Fibroblast of mammary gland (primary cell): ENCODE results near the gene ARL6.
"Not testable (repeated sequence)": the region's sequence is repeated elsewhere in the genome, so short reads cannot be mapped to it uniquely, and the experiment has no call there.

ENCODE experiments used
- DNase-seq: peaks from one replicate; pipeline ENCODE4 v3.0.0-alpha.2; 2010; ENCODE audit warnings: low read depth
- H3K4me3 ChIP-seq: 2 replicates; pipeline ENCODE4 v1.5.1; 2011; ENCODE audit warnings: low read depth, mild to moderate bottlenecking, low read length, moderate library complexity; ENCODE audit not compliant: control insufficient read depth
- CTCF ChIP-seq: conservative IDR thresholded peaks from 2 replicates; pipeline ENCODE4 v1.5.1; 2011; ENCODE audit warnings: low read depth, low read length, inconsistent platforms; ENCODE audit not compliant: control insufficient read depth, insufficient read depth

ARL6 gene

DNA sequence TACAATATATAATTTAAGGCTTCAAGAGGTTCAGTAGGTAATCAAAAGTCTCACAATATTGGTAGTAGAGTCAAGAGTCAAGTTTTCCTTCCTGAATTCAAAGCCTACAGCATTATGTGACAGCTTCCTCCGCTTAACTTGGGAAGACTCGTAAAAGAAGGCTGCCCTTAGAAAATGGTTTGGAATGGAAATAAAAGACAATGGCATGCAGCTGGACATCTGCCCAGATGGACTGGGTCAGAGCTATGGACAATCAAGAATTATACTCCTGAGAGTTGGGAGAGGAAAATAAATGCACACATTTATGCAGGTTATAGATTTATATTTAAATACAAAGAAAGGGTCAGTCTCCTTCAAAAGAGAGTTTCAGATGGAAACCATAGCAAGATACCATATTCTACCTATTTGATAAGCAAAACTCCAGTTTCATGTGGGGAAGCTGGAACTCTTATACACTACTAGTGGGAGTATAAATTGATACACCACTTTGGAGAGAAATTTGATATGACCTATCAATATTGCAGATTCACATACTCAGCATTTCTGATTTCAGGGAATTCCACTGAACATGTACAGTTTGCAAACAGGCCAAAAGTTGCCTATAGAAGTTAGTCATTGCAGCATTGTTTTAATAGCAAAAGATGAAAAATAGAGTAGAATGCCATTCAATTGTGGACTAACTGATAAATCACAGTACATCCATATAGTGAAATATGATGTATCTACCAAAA lies 63.3 kb downstream of the ARL6 start:
- TF ChIP-seq CTCF = no peak
- no peak for DNase-seq

GRCh38 chr3:97829198-97829597 lies 64.6 kb downstream of the ARL6 start:
- TF ChIP-seq CTCF = no peak
- no peak for DNase-seq
- H3K4me3 ChIP-seq = no peak overlapping the region

More for the DNA sequence above, 63.3 kb downstream of the ARL6 start:
- H3K4me3 ChIP-seq = no peak overlapping the region

DNA sequence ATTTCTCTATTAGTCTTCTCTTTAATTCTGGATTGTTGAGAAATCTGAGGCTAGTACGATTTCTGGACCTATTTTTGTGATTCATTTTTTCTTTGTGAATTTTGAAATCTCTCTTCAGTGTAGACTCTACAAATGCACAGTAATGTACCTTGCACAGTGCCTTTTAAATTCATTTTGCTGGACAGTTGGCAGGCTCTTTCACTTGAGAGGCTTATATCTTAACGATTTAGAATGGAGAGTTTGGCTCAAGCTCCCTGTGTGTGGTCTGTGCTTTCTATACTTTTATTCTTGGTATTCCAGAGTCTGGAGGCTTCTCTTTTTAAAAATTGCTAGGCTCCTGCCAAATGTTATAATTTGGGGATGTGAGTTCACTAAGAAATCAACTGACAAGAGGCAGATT lies 66.1 kb downstream of the ARL6 start:
- no peak for TF ChIP-seq CTCF
- no peak overlapping the region for H3K4me3 ChIP-seq

GRCh38 chr3:97831140-97831539 lies 66.6 kb downstream of the ARL6 start:
- no peak for DNase-seq
- no peak for TF ChIP-seq CTCF
- H3K4me3 ChIP-seq = no peak overlapping the region

More for the DNA sequence above, 66.1 kb downstream of the ARL6 start:
- no peak for DNase-seq

- DNase-seq, H3K4me3 ChIP-seq: not testable (repeated sequence)
Measured at GRCh38 chr3:97833184-97833583, 68.6 kb downstream of the ARL6 start.

GRCh38 chr3:97835761-97836160 lies 71.2 kb downstream of the ARL6 start:
- peak; percentile 52 for DNase-seq
- TF ChIP-seq CTCF = no peak
- no peak overlapping the region for H3K4me3 ChIP-seq

GRCh38 chr3:97838393-97838792 lies 73.8 kb downstream of the ARL6 start:
- no peak overlapping the region for H3K4me3 ChIP-seq
- TF ChIP-seq CTCF = no peak
- DNase-seq = no peak
